GM12891 (cell line): ENCODE data around the gene GTF2H4.
A peak's percentile ranks its signal among the peaks of the same experiment; 100 is the strongest.
"Not testable (repeated sequence)": the region's sequence is repeated elsewhere in the genome, so short reads cannot be mapped to it uniquely, and the experiment has no call there.

Experiments used
- DNase-seq: peaks from one replicate; pipeline ENCODE4 v3.0.0; 2011; ENCODE audit warnings: low spot score; ENCODE audit not compliant: insufficient read length
- FAIRE-seq: peaks from 2 replicates; lab custom pipeline; 2011; peaks lifted over from hg19 to GRCh38; lab: Jason Lieb, UNC
- PAX5 ChIP-seq: IDR thresholded peaks from 2 replicates; pipeline ENCODE4 v1.6.1; 2011; ENCODE audit warnings: low read length, moderate library complexity, mild to moderate bottlenecking; ENCODE audit not compliant: insufficient read depth, severe bottlenecking
- POLR2A ChIP-seq: IDR thresholded peaks from 2 replicates; pipeline ENCODE4 v1.6.1; 2011; ENCODE audit warnings: low read depth, low read length, control low read depth
- POLR2AphosphoS5 ChIP-seq: IDR thresholded peaks from 2 replicates; pipeline ENCODE4 v1.6.1; 2011; ENCODE audit warnings: low read depth, low read length, control low read depth
- POU2F2 ChIP-seq: IDR thresholded peaks from 2 replicates; pipeline ENCODE4 v1.6.1; 2011; ENCODE audit warnings: low read depth, mild to moderate bottlenecking, control low read depth, low read length, moderate library complexity
- SPI1 ChIP-seq: IDR thresholded peaks from 2 replicates; pipeline ENCODE4 v1.6.1; 2011; ENCODE audit warnings: low read depth, low read length, control low read depth
- TAF1 ChIP-seq: IDR thresholded peaks from 2 replicates; pipeline ENCODE4 v1.6.1; 2011; ENCODE audit warnings: low read depth, low read length, control low read depth

GTF2H4 gene

DNA sequence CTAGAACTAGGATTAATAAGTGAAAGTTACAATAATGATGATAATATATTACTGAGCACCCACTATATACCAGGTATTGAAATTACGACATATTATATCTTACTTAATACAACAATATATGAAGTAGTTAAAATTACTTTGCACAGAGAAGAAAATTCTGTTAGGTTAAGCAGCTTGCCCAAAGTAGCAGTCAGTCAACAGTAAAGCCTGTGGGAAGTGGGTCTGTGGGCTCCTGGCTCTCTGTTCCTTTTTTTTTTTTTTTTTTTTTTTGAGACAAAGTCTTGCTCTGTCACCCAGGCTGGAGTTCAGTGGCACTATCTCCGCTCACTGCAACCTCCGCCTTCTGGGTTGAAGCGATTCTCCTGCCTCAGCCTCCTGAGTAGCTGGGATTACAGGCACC is 4.8 kb upstream of the GTF2H4 start:
- DNase-seq = no peak
- TF ChIP-seq SPI1 (peak; percentile 55; the same call in 1 of the 2 replicates), POLR2A (no peak)
- FAIRE-seq = no peak

- DNase-seq, FAIRE-seq: not testable (repeated sequence)
Measured at GRCh38 chr6:30907290-30907757, 683 bp upstream of the GTF2H4 start.

- no peak for FAIRE-seq
- TF ChIP-seq TAF1 = no peak
- TF ChIP-seq SPI1 = no peak
- TF ChIP-seq POLR2AphosphoS5 = no peak
- TF ChIP-seq POU2F2 = no peak
- no peak for TF ChIP-seq POLR2A
- DNase-seq = no peak
Measured at GRCh38 chr6:30908700-30909099, 693 bp downstream of the GTF2H4 start.

DNA sequence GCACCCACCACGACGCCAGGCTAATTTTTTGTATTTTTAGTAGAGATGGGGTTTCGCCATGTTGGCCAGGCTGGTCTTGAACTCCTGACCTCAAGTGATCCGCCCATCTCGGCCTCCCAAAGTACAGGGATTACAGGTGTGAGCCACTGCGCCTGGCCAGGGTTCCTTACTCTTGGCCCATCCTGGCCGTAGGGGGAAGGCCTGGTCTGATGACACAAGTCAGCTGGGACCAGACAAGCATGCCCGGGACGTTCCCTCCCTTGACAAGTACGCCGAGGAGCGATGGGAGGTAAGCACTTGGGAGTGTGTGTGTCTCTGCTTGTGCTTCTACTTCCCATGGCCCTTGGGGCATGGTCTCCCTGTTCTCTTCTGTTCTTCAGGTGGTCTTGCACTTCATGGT is 2.5 kb downstream of the GTF2H4 start:
- not testable (repeated sequence) for FAIRE-seq, DNase-seq

- DNase-seq = no peak
- FAIRE-seq = no peak
- TF ChIP-seq POLR2A = no peak
- no peak for TF ChIP-seq TAF1
- TF ChIP-seq POLR2AphosphoS5 = no peak
- TF ChIP-seq PAX5 = no peak
- no peak for TF ChIP-seq POU2F2
- no peak for TF ChIP-seq SPI1
Measured at GRCh38 chr6:30912746-30913520, 4.9 kb downstream of the GTF2H4 start.

DNA sequence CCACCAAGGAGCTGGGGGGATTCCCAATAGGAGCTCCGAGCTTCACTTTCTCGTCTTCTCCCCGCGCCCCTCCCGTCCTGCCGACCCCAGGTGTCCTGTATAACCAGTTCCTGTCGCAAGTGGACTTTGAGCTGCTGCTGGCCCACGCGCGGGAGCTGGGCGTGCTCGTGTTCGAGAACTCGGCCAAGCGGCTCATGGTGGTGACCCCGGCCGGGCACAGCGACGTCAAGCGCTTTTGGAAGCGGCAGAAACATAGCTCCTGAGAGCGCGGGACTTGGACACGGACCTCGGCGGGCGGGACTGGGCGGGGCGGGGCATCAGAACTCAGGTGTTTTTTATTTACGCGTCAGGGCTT is 5.7 kb downstream of the GTF2H4 start:
- FAIRE-seq (no peak), DNase-seq (no peak)
- no peak for TF ChIP-seq TAF1

GRCh38 chr6:30914076-30914853 is 6.3 kb downstream of the GTF2H4 start, which contains the start of gene VARS2:
TSS of gene VARS2 (plus strand) at chr6:30914238. CDS start at chr6:30914837, 599 bp downstream.
- TF ChIP-seq PAX5 (no peak), POLR2AphosphoS5 (peak; percentile 53; the same call in 1 of the 2 replicates), POLR2A (peak; percentile 66; the same call in 1 of the 2 replicates), TAF1 (0 out of 2 replicates have a peak, but pooled peaks have one; percentile 24)
- FAIRE-seq = peak; percentile 98

GRCh38 chr6:30914854-30915590 is 7.0 kb downstream of the GTF2H4 start:
- FAIRE-seq (no peak), DNase-seq (no peak)
- TF ChIP-seq POLR2A (no peak), POLR2AphosphoS5 (no peak), SPI1 (no peak), POU2F2 (no peak), PAX5 (no peak), TAF1 (no peak)

More at GRCh38 chr6:30914076-30914853, 6.3 kb downstream of the GTF2H4 start, which contains the start of gene VARS2:
- peak; percentile 99 for DNase-seq

DNA sequence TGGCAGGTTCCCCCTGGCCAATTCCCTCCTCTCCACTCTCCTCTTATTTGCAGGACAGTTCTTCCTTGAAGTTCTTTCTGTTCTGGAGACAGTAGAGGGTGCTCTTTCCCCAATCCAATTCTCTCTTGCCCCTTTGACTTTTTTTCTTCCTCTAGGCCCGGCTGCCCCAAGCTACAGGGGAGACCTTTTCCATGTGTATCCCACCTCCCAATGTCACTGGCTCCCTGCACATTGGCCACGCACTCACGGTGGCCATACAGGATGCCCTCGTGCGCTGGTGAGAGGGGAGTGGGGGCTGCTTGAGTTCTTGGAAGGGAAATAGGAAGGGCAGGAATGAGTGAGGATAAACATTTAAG is 7.6 kb downstream of the GTF2H4 start:
- FAIRE-seq (peak; percentile 48), DNase-seq (peak; percentile 64)
- no peak for TF ChIP-seq PAX5
- TF ChIP-seq POU2F2 = no peak
- no peak for TF ChIP-seq SPI1
- no peak for TF ChIP-seq POLR2AphosphoS5
- no peak for TF ChIP-seq POLR2A
- no peak for TF ChIP-seq TAF1

- FAIRE-seq = no peak
- DNase-seq = no peak
- TF ChIP-seq SPI1 (no peak), POU2F2 (no peak), POLR2A (no peak)
Measured at GRCh38 chr6:30917041-30917440, 9.0 kb downstream of the GTF2H4 start.
